HCT116 (cell line): Measurements from ENCODE around the gene TARS2. TPM values are rescaled to one million over a fixed set of nuclear protein-coding genes. Genes with fewer than 3 reads are reported as not detected.
A peak's percentile ranks its signal among the peaks of the same experiment; 100 is the strongest.

Experiments
- ATAC-seq: fragments of 200-7000 bp; cut with Tn5 transposase; 2 replicates; pipeline ENCODE4 v1.9.1; 2020; ENCODE audit warnings: mild to moderate bottlenecking, moderate library complexity
- BruUV-seq: library from RNA; stranded (reverse); fragments of 400-500 nt; replicated peaks from 2 replicates; lab custom pipeline; 2021; lab: Mats Ljungman, UMichigan
- CTCF ChIA-PET: fragments of 300-600 bp; sonication (Branson Sonifier 250); formaldehyde crosslinking; loops from one replicate; lab custom pipeline; 2021; ENCODE audit warnings: antibody characterized with exemption; lab: Charles Lee
- POLR2A ChIA-PET: fragments of 300-600, 350-600 bp; sonication (Branson Sonifier 250); formaldehyde crosslinking; loops from one replicate; lab custom pipeline; 2021; ENCODE audit warnings: antibody characterized with exemption; lab: Charles Lee
- RAD21 ChIA-PET, 2 experiments: fragments of 300-600 bp; sonication (Branson Sonifier 250); formaldehyde crosslinking; loops; one replicate each; lab custom pipeline; 2023; ENCODE audit warnings: low total read pairs in 2 of 2; ENCODE audit not compliant: uncharacterized antibody in 2 of 2, unreplicated experiment in 2 of 2, low non-redundant PET in 1 of 2; lab: Charles Lee
- DNase-seq: peaks from one replicate; pipeline ENCODE4 v3.0.0-alpha.2; 2010; ENCODE audit warnings: low read depth, low spot score
- H2AFZ ChIP-seq: fragments of 200-600 bp; shearing (Covaris generic), sonication (generic); 2 replicates; pipeline ENCODE4 v1.6.1; 2017; ENCODE audit warnings: low read depth, mixed run types, mixed read lengths, antibody characterized with exemption, low read length; ENCODE audit not compliant: poor library complexity, severe bottlenecking
- H3K27ac ChIP-seq: 2 replicates; pipeline ENCODE4 v1.5.1; 2012; ENCODE audit warnings: low read depth, low read length
- H3K27me3 ChIP-seq: fragments of 200-600 bp; sonication (generic); 2 replicates; pipeline ENCODE4 v1.6.1; 2016; ENCODE audit warnings: mixed run types, low read length, mixed read lengths; ENCODE audit not compliant: insufficient read depth
- H3K36me3 ChIP-seq, 2 experiments: fragments of 200-500 bp in 1 of 2; fragments of 200-600 bp in 1 of 2; sonication (Bioruptor generic) in 1 of 2; sonication (generic) in 1 of 2; 2 replicates each; pipeline versions ENCODE4 v1.5.1 to v1.6.1; 2014 to 2016; ENCODE audit warnings: low read length in 2 of 2, inconsistent platforms in 1 of 2, mixed read lengths in 1 of 2, mixed run types in 1 of 2; ENCODE audit not compliant: insufficient read depth in 2 of 2, control insufficient read depth in 1 of 2
- H3K4me1 ChIP-seq, 2 experiments: fragments of 200-600 bp in 1 of 2; sonication (generic) in 1 of 2; 2 replicates each; pipeline versions ENCODE4 v1.5.1 to v1.6.1; 2012 to 2017; ENCODE audit warnings: low read length in 2 of 2, inconsistent platforms in 1 of 2, mild to moderate bottlenecking in 1 of 2, mixed read lengths in 1 of 2, mixed run types in 1 of 2, moderate library complexity in 1 of 2; ENCODE audit not compliant: insufficient read depth in 2 of 2, control insufficient read depth in 1 of 2
- H3K4me2 ChIP-seq: fragments of 200-600 bp; sonication (generic); 2 replicates; pipeline ENCODE4 v1.6.1; 2017; ENCODE audit warnings: mixed run types, low read length, mixed read lengths
- H3K4me3 ChIP-seq, 2 experiments: fragments of 200-600 bp in 1 of 2; sonication (generic) in 1 of 2; replicated peaks in 1 of 2; 2 replicates each; pipeline ENCODE4 v1.5.1; 2011 to 2016; ENCODE audit warnings: low read length in 2 of 2, control low read depth in 1 of 2, low read depth in 1 of 2, mild to moderate bottlenecking in 1 of 2, mixed read lengths in 1 of 2, mixed run types in 1 of 2
- H3K79me2 ChIP-seq: fragments of 200-600 bp; sonication (generic); 2 replicates; pipeline ENCODE4 v1.6.1; 2017; ENCODE audit warnings: mild to moderate bottlenecking, mixed run types, low read length, moderate library complexity, mixed read lengths; ENCODE audit not compliant: insufficient read depth
- H3K9ac ChIP-seq: fragments of 200-600 bp; sonication (generic); 2 replicates; pipeline ENCODE4 v1.6.1; 2016; ENCODE audit warnings: low read length, mixed read lengths
- H3K9me2 ChIP-seq: fragments of 200-600 bp; sonication (generic), shearing (Covaris generic); 2 replicates; pipeline ENCODE4 v1.6.1; 2017; ENCODE audit warnings: mixed run types, mild to moderate bottlenecking, moderate library complexity; ENCODE audit not compliant: insufficient read depth
- H3K9me3 ChIP-seq, 2 experiments: fragments of 200-500 bp in 1 of 2; fragments of 200-600 bp in 1 of 2; sonication (Bioruptor generic) in 1 of 2; sonication (generic) in 1 of 2; 2 replicates each; pipeline ENCODE4 v1.6.1; 2014 to 2017; ENCODE audit warnings: low read length in 2 of 2, mixed read lengths in 2 of 2, inconsistent platforms in 1 of 2, low read depth in 1 of 2, mild to moderate bottlenecking in 1 of 2, mixed run types in 1 of 2, moderate library complexity in 1 of 2; ENCODE audit not compliant: control insufficient read depth in 1 of 2, insufficient read depth in 1 of 2
- H4K20me1 ChIP-seq: fragments of 200-600 bp; sonication (generic), shearing (Covaris generic); 2 replicates; pipeline ENCODE4 v1.6.1; 2017; ENCODE audit warnings: mixed run types, mild to moderate bottlenecking, moderate library complexity; ENCODE audit not compliant: insufficient read depth
- EGR1 ChIP-seq: IDR thresholded peaks from 2 replicates; pipeline ENCODE4 v1.6.1; 2012; ENCODE audit warnings: low read depth
- EZH2 ChIP-seq: fragments of 200-600 bp; sonication (generic); IDR thresholded peaks from 2 replicates; pipeline ENCODE4 v1.6.1; 2017; ENCODE audit warnings: antibody characterized with exemption, mixed run types
- EZH2phosphoT487 ChIP-seq: fragments of 200-600 bp; IDR thresholded peaks from 2 replicates; pipeline ENCODE4 v1.6.1; 2018; ENCODE audit warnings: antibody characterized with exemption, borderline replicate concordance
- RAD21 ChIP-seq: IDR thresholded peaks from 2 replicates; pipeline ENCODE4 v1.6.1; 2012; ENCODE audit warnings: low read depth, mild to moderate bottlenecking
- intact Hi-C: fragments of 100-400 bp; cut with micrococcal nuclease; formaldehyde crosslinking; loops from 2 replicates; pipeline ENCODE4 v1.10.0; 2022
- total RNA-seq: library from RNA; stranded (reverse); gene quantifications from one replicate; pipeline ENCODE4 v1.2.1, GENCODE V29; 2021; ENCODE audit not compliant: unreplicated experiment
- TF ChIP-seq, protein P1 (sequence below), 3 experiments: fragments of 200-600 bp in 1 of 3; sonication (generic) in 1 of 3; IDR thresholded peaks in 2 of 3; conservative IDR thresholded peaks in 1 of 3; 2 replicates each; pipeline ENCODE4 v1.5.1; 2012 to 2017; ENCODE audit warnings: low read depth in 2 of 3, low read length in 2 of 3, antibody characterized with exemption in 1 of 3, borderline replicate concordance in 1 of 3, control low read depth in 1 of 3, mild to moderate bottlenecking in 1 of 3, mixed read lengths in 1 of 3, mixed run types in 1 of 3, moderate library complexity in 1 of 3; ENCODE audit not compliant: insufficient read depth in 1 of 3
- TF ChIP-seq, protein P2 (sequence below): IDR thresholded peaks from 2 replicates; pipeline ENCODE4 v1.6.1; 2011; ENCODE audit warnings: mild to moderate bottlenecking, low read length, moderate library complexity; ENCODE audit not compliant: insufficient replicate concordance; ENCODE audit errors: extremely low read depth
- TF ChIP-seq, protein P3 (sequence below): IDR thresholded peaks from 2 replicates; pipeline ENCODE4 v1.6.1; 2012

Gene TARS2
- total RNA-seq, 1 experiment from 2014 or later, result 23.2 TPM

GRCh38 chr1:150464422-150464826 is 22.8 kb upstream of the TARS2 start:
- DNase-seq, result peak; percentile 41
- 0 out of 2 replicates have a peak, but pooled peaks have one; percentile 45 for TF ChIP-seq EGR1
- TF ChIP-seq, protein P1, sequence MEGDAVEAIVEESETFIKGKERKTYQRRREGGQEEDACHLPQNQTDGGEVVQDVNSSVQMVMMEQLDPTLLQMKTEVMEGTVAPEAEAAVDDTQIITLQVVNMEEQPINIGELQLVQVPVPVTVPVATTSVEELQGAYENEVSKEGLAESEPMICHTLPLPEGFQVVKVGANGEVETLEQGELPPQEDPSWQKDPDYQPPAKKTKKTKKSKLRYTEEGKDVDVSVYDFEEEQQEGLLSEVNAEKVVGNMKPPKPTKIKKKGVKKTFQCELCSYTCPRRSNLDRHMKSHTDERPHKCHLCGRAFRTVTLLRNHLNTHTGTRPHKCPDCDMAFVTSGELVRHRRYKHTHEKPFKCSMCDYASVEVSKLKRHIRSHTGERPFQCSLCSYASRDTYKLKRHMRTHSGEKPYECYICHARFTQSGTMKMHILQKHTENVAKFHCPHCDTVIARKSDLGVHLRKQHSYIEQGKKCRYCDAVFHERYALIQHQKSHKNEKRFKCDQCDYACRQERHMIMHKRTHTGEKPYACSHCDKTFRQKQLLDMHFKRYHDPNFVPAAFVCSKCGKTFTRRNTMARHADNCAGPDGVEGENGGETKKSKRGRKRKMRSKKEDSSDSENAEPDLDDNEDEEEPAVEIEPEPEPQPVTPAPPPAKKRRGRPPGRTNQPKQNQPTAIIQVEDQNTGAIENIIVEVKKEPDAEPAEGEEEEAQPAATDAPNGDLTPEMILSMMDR (IDR thresholded peaks at IDR 0.05 in 2 of 3, conservative IDR thresholded peaks at IDR 0.05 in 1 of 3; ENCODE audit: borderline replicate concordance in 1 of 3, insufficient read depth in 1 of 3, low read depth in 2 of 3, low read length in 2 of 3), result peak; percentile 64 to 79 (median 67)
- no peak for TF ChIP-seq EZH2
- peak; percentile 83 for TF ChIP-seq RAD21
- TF ChIP-seq, all 23 proteins: peak for 3
- Histone ChIP-seq H3K4me3 (no peak overlapping the region), H3K36me3 (peaks cover 0 to 6% of the 10 kb centered on the region in 2 experiments; a peak in 1 of 4 replicates), H3K9ac (no peak overlapping the region), H3K27me3 (no peaks in the 10 kb centered on the region), H3K9me2 (no peaks in the 10 kb centered on the region), H3K4me2 (no peak overlapping the region), H4K20me1 (no peaks in the 10 kb centered on the region), H2AFZ (no peak overlapping the region), H3K27ac (no peak overlapping the region), H3K4me1 (no peaks in the 10 kb centered on the region), H3K9me3 (no peaks in the 10 kb centered on the region), H3K79me2 (no peaks in the 10 kb centered on the region)
- ChIA-PET RAD21 (no interaction called here), POLR2A (no interaction called here), CTCF (interaction anchor here (0.9 kb wide), 1 partner anchor 534 kb away, joined by 3 read pairs; no protein-coding TSS in a partner anchor)
- intact Hi-C loops, result loop anchor here (1.0 to 10.0 kb wide), 3 partner anchors 68 to 350 kb away; no protein-coding TSS in a partner anchor
- BruUV-seq, result no TSS peak
- peak; percentile 81 for ATAC-seq

DNA sequence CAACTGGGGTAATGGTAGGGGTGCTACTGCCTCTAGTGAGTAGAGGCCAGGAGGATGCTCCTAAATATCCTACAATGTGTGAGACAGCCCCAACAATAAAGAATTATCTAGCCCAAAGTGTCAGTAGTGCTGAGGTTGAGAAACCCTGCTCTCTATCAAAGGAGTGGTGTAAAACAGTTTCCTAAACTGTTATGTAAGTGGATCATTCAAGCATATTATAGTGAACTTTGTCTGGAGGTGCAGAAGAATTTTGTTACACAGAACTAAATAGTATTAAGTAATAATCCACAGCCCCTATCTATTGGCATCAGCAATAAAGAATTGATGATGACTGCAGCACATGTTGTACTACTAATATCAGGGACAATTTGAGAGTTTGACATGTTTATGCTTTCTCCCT is 20.3 kb upstream of the TARS2 start:
- POLR2A ChIA-PET, result no interaction called here
- Histone ChIP-seq H3K79me2 (no peaks in the 10 kb centered on the region), H3K4me3 (no peak overlapping the region), H3K4me1 (no peaks in the 10 kb centered on the region), H3K4me2 (no peak overlapping the region), H2AFZ (no peak overlapping the region)
- CTCF ChIA-PET, result no interaction called here
- no peak for DNase-seq
- BruUV-seq, result no TSS peak
- no peak for TF ChIP-seq EZH2phosphoT487
- TF ChIP-seq, protein P2, sequence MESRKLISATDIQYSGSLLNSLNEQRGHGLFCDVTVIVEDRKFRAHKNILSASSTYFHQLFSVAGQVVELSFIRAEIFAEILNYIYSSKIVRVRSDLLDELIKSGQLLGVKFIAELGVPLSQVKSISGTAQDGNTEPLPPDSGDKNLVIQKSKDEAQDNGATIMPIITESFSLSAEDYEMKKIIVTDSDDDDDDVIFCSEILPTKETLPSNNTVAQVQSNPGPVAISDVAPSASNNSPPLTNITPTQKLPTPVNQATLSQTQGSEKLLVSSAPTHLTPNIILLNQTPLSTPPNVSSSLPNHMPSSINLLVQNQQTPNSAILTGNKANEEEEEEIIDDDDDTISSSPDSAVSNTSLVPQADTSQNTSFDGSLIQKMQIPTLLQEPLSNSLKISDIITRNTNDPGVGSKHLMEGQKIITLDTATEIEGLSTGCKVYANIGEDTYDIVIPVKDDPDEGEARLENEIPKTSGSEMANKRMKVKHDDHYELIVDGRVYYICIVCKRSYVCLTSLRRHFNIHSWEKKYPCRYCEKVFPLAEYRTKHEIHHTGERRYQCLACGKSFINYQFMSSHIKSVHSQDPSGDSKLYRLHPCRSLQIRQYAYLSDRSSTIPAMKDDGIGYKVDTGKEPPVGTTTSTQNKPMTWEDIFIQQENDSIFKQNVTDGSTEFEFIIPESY, result no peak
- TF ChIP-seq, protein P3, sequence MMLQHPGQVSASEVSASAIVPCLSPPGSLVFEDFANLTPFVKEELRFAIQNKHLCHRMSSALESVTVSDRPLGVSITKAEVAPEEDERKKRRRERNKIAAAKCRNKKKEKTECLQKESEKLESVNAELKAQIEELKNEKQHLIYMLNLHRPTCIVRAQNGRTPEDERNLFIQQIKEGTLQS, result no peak
- TF ChIP-seq, all 23 proteins: peak for 0
- ATAC-seq, result no peak
- no peak overlapping the region for H3K9ac ChIP-seq
- no peaks in the 10 kb centered on the region for H3K27me3 ChIP-seq
- H3K9me2 ChIP-seq, result no peaks in the 10 kb centered on the region
- RAD21 ChIA-PET, result no interaction called here
- no peaks in the 10 kb centered on the region for H4K20me1 ChIP-seq
- peaks cover 13 to 18% of the 10 kb centered on the region in 2 experiments; a peak in 3 of 4 replicates for H3K36me3 ChIP-seq
- no peak overlapping the region for H3K27ac ChIP-seq
- intact Hi-C loops, result loop anchor here (5.0 to 10.0 kb wide), 2 partner anchors 348 to 530 kb away; no protein-coding TSS in a partner anchor
- no peaks in the 10 kb centered on the region for H3K9me3 ChIP-seq
